Endothelial cell of hepatic sinusoid (primary cell): ENCODE results near the gene BTBD17.

Source experiments
- in situ Hi-C: cut with HindIII; loops from 2 replicates; pipeline ENCODE4 v1.10.0; 2017; ENCODE audit warnings: low sequenced_read_pairs

Gene BTBD17

DNA sequence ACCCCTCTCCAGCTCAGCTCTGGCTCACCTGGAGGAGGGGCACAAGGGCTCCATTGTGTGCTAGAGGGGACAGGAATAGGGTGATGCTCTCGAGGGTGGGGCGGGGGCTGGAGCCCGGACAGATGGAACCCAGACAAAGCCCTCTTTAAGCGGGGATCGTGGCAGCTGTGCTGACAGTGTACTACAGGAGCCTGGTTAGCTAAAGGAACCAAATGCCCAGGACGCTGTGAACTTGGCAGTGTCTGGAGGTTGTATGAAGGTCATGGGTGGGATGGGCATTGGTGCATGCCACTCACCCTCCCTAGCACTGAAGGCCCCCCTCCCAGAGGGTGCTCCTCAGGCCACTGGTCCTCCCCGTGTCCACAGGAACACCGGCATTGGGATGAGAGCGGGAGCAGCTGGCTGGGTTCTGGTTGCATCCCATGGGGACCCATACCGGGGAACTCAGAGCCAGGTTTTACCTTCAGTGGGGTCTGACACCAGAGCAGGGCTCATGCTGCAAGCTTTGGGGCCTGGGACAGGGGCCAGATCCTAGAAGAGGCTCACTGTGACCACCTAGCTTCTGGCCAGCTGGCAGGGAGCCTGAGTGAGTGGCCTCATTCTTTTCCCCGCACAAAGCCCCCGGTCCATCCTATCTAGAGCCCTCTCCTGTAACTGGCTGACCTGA lies 23.7 kb downstream of the BTBD17 start:
- in situ Hi-C loops: no loop called here

DNA sequence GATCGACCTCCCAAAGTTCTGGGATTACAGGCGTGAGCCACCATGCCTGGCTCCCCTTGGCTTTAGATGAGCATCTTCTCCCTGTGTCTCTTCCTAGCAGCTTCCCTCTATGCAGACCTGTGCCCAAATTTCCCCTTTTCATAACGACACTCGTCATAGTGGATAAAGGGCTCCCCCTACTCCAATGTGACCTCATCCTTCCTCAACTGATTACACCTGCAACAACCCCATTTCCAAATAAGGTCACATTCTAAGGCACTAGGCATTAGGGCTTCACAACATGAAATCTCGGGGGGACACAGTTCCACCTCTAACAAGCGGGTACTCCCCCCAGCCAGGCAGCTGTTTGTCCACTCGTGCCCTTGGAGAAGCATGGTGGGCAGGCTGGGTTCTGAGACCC lies 25.4 kb downstream of the BTBD17 start:
- in situ Hi-C loops: no loop called here

DNA sequence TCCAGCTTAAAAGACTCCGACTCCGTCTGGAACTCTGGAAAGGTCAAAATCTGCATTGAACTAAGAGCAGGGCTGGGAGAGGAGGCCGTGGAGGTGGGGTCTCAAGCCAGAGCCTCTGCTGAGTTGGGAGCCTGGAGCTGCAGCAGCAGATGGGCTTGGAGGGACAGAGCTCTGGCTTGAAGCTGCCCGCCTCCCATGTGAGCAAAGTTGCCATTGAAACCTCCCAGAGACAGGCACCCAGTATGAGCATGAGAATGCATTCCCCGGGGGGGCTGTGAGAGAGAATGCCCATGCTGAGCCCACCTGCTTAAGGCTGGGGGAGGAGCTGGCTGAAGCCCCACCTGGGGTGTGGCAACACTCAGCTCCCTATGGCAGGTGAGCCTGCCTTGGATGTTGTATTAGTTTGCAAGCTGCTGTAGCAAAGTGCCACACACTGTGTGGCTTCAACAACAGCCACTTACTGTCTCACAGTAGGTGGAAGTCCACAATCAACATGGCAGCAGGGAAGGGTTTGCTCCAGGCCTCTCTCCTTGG lies 26.1 kb downstream of the BTBD17 start:
- in situ Hi-C loops: no loop called here

DNA sequence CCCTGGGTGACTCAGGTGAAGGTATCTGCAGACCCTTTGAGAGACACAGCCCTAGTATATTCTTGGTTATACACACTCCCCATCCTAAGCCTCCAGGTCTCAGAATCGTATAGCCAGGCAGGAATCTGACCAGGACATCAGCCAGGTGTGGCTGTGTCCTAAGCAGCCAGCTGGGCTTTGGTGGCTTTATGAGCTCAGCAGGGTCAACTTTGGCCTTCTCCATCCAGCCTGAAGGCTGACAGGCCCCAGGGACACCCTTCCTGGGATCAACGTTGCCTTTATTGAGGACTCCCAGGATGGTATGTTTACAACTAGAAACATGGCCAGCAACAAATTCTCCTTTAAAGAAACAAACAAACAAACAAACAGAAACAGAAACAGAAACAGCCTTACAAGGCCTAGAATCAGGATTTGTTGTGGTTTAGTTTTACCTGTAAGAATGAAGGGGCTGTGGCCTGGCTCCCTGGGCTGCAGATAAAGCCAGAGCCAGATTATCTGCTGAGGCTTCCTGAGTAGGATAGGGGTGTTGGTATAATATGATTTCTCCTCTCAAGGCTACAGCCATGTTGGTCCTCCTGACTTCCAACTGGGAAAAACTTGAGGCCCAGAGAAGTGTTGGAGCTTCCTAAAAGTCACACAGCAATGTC lies 27.2 kb downstream of the BTBD17 start:
- in situ Hi-C loops: no loop called here

DNA sequence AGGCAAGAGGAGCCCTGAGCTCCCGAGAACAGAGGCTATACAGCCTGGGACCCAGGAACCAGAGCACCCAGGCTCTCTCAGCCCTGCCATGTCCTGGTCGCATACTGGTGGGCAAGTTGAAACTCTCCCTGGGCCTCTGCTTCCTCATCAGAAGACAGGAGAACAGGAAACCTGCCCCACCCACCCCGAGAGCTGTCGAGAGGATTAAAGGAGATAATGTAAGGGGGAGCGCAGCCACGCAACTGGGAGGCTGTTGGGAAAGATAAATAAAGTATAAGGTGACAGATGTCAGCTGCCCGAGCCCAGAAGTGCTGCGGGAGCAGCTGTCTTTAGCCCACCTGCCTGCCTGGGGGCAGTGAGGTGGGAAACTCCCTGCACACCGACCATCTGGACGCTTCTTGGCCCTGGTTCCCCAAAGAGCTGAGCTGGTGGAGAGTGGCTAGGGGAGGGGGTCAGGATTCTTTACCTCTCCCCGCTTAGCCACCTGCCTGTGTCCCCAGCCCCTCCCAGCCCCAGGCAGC lies 28.8 kb downstream of the BTBD17 start:
- in situ Hi-C loops: no loop called here

DNA sequence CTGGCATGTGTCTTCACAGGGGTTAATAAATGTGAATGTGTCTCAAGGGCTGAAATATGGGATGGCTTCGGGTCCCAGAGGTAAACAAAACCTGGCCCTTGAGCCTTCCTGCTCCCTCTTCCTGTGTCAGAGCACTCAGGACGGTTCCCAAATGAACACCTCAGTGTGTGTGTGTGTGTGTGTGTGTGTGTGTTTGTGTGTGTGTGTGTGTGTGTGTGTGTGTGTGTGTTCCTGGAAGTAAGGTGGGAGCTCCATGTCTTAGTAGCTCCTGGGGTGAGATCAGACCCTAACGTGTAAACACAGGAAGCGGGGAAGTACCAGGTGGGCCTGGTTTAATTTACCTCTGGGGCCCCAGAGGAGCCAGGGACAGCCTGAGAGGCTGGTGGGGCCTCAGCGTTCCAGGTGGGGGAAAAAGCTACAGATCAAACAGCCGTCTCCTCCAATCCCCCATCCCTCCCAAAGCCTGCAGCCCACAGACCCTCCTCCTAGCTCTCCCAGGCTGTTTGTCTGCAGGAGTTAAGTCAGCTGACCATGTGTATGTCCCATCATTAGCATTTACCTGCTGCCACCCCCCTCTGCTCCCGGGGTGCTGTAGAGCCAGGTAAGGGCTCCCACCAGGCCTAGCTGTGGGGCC lies 29.5 kb downstream of the BTBD17 start:
- in situ Hi-C loops: no loop called here

DNA sequence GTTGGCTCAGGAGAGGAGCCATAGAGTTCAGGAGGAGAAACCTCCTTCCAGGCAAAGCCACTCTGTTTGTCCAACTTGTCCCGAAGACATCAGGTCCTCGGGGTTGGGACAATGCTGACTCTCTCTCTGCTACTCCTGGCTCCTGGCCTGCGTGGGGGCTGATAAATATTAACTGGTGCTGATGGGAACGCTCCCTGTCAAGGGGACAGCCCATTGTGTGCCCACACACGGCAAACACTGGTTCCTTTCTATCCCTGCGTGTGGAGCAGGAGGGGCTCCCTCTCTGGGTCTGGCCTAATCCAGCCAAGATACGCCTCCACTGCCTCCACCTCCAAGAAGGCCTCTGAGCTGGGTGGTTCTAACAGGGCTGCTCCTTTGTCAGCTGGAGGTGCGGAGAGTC lies 31.2 kb downstream of the BTBD17 start:
- in situ Hi-C loops: no loop called here

DNA sequence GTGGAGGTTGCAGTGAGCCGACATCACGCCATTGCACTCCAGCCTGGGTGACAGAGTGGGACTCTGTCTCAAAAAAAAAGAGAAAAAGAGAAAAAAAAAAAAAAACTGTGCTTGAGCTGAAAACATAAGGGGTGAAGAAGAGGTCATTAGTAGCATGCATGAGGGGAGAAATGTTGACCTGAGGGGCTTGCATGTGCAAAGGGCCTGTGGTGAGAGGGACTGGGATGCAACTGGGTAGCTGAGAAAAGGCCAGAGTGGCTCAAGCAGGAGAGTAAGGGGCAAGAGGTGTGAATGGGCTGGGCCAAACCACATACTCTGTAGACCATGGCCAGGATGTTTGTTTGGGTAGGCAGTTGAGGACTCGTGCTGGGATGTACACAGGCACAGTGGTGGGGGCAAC lies 32.3 kb downstream of the BTBD17 start:
- in situ Hi-C loops: no loop called here

DNA sequence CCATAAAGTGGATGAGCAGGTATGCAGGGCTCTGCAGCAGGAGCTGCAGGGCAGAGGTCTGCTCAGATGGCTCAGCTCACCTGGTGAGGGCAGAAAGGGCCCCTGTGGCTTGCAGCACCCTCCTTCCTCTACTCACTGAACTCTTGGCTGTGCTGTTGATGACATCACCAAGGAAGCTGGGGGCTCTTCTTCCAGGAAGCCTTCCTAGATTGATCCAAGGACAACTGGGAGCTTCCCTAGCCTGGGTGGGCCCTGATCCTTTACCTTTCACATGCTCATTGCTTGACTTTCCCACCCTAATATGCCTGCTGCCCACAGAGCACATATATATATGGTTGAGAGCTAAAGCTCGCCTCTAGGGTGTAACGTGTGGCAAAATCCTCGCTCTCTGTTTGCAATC lies 33.2 kb downstream of the BTBD17 start:
- in situ Hi-C loops: no loop called here

DNA sequence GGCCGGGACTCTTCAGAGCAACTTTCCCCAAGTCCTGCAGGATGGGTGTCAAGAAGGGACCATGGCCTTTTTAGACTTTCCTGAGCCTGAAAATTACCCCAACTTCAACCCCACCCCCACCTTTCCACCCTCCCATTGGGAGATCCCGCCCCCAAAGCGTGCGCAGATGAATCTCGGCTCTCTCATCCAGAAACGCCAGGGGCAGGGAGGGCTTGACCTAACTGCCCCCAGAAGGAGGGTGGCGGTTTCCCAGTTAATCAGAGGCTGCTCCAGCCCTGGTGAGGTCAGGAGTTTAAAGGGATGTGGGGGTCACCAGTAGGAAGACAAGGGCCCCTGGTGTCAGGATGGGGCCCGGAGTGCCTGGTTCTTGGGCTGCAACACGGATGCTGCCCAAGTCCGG lies 35.2 kb downstream of the BTBD17 start:
- in situ Hi-C loops: no loop called here

DNA sequence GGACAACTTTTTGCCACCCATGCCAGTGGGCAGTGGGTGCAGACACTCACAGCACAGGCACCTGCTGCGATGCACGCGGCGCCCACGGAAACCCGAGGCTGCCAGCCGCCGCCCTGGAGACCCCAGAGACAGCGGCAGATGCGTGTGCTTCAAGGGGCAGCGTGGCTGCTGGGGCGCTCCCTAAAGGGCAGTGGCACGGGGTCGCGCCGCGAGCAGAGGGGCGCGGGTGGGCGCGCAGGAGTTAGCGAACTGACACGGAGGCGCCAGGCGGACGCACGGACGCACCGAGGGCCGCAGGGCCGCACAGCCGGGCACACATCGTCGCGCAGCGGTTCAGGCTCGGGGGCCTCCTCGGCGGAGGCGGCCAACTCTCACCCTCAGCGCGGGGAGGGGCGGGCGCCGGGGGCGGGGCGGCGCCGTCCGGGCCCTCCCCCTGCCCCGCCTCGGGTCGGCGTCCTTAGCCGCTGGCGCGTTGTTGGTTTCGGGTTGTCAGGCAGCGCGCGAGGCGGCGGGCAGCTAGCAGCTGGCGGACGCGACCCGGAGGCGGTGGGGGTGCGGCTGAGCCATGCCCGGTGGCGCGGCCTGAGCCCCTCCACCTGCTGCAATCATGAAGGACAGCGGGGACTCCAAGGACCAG lies 35.8 kb downstream of the BTBD17 start, which contains the start of gene KIF19:
TSS of gene KIF19 (plus strand) at position 484 of the 637 bp plus-strand sequence. CDS start at position 608, 124 bp downstream.
- in situ Hi-C loops: no loop called here

DNA sequence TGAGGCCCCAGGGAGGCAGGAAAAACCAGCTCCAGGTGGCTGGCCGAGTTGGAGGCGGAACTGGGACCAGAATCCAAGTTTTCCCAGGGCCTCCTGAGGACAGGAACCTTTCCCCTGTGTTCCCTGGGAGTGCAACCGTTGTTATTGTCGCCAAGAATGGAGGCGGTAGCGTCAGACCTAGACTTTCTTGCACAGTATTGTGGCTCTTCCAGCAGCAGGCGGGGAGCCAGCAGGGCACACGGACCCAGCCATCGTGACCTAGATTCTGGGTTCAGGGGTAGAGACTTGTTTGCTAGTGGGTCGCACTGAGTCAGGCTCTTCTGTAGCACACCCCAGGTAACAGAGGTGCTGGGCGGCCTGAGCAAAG lies 36.3 kb downstream of the BTBD17 start:
- in situ Hi-C loops: no loop called here

DNA sequence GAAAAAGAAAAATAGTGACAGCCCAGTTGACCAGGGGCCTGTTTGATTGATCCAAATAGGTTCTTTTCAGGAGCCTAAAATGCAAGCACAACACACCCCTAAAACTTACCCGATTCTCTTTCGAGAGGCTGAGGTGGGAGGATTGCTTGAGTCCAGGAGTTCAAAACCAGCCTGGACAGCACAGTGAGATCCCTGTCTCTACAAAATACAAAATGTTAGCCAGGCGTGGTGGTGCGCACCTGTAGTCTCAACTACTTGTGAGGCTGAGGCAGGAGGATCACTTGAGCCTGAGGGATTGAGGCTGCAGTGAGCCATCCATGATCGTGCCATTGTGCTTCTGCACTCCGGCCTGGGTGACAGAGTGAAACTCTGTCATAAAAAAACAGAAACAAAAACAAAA lies 37.1 kb downstream of the BTBD17 start:
- in situ Hi-C loops: no loop called here

DNA sequence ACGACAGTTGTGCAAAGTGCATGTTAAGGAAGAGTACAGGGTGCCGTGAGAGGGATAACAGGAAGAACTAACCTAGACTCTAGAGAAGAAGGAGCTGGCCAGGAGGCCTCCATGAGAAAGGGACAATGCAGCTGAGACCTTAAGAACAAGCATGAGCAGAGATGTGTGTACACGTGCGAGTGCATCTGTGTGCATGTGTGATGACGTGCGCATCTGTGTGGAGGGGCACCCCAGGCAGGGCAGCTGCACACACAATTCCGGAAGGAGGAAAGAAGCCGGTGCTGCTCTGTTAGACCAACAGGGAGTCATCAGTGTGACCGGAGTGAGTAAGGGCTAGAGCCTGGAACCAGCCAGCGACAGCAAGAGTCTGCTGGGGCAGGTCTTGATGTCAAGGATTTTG lies 43.3 kb downstream of the BTBD17 start:
- in situ Hi-C loops: no loop called here

DNA sequence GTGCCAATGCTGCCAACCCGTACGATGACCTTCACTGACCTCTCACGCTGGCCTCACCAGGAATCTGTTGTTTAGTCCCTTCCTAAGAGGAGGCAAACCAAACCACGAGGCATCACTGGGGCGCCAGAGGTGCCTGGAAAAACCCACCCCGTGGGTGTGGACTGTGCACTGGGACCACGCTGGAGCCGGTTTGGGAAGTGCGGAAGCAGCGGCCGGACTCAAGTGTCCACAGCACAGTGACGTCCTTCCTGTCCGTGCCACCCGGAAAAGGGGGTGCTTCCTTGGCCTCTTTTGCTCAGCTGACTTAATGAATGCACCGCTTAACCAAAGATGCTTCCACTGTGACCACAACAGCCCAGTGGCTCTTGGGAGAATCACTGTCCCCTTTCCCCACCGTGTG lies 44.6 kb downstream of the BTBD17 start:
- in situ Hi-C loops: no loop called here

DNA sequence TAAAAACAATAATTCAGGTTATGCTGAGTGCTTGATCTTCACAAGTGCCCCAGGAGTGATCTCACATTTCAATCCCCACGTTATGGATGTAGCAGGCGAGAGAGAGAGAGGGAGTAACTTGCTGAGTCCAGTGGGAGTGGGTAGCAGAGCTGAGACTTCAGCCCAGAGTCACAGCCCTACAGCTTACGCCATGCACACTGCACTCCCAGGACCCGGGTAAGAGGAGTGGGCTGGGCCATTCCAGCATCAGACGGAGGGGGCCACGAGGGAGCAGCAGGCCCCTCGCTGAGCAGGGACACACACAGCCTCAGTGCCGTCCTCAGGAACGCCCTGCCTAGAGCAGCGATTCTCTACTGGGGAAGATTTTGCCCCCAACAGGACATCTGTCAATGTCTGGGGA lies 45.4 kb downstream of the BTBD17 start:
- in situ Hi-C loops: no loop called here

DNA sequence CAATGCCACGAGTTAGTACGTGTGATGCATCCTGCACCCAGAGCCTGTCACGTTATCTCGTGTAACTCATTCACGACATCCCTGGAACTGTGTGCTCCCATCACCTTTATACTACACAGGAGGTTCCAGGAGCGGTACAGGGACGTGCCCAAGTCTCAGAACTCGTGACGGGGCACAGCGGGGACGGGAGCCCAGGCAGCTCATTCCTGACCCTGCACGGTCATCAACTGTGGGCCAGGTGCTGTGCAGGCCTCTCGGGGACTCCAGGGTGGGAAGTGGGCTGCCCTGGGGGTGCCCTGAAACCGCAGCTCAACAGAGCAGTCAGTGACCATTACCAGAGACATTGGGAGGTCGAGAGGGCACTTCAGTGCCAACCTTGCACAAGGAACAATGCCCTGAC lies 46.8 kb downstream of the BTBD17 start:
- in situ Hi-C loops: no loop called here

DNA sequence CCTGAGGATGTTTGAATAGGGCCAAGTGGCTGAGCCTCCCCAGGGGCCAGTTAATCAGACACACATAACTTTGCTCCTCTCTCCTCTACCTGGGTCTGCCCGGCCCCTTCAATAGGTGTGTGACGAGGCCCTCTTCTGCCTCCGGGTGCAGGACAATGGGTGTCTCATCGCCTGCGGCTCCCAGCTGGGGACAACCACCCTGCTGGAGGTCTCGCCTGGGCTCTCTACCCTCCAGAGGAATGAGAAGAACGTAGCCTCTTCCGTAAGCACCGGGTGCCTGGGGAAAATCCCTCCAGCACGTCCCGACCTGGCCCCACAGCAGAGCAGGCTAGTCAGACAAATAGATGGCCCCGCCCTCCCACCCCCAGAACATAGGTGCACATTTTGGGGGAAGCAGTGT lies 51.8 kb downstream of the BTBD17 start:
- in situ Hi-C loops: no loop called here

DNA sequence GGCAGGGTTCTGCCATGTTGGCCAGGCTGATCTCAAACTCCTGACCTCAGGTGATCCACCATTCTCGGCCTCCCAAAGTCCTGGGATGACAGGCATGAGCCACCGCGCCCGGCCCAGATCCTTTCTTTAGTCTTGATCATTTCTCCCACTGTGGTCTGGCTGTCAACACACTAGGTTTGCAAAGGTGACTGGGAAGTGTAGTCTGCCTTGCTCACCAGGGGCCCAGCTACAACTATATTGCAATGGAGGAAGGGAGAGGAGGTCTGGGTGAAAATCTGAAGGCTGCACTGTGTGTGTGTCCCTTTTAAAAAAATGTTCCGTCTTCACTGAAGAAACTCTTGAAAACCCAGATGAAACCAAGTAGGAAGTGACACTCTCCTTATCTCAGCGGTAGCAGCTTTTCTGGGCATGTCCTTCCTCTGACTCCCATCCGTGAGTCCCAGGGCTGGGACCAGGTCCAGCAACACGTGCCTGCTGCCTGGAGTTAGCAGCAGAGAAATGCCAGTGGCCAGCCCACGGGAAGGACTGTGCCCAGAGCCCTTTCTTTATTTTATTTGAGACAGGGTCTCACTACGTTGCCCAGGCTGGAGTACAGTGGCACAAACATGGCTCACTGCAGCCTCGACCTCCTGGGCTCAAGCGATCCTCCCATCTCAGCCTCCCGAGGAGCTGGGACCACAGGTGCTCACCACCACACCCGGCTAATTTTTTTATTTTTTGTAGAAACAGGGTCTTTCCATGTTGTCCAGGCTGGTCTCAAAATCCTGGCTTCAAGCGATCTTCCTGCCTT lies 53.5 kb downstream of the BTBD17 start:
- in situ Hi-C loops: no loop called here
